C4-2B (cell line): Measurements from ENCODE around the gene CDH23.

Experiments
- H3K27ac ChIP-seq: fragments of 450-650 bp; 2 replicates; pipeline ENCODE4 v1.5.1; 2017
- ZFX ChIP-seq: fragments of 450-650 bp; IDR thresholded peaks from 2 replicates; pipeline ENCODE4 v1.6.1; 2017
- TF ChIP-seq, protein P1 (sequence below): fragments of 450-650 bp; conservative IDR thresholded peaks from 2 replicates; pipeline ENCODE4 v1.5.1; 2017; ENCODE audit warnings: mild to moderate bottlenecking

The CDH23 gene

DNA sequence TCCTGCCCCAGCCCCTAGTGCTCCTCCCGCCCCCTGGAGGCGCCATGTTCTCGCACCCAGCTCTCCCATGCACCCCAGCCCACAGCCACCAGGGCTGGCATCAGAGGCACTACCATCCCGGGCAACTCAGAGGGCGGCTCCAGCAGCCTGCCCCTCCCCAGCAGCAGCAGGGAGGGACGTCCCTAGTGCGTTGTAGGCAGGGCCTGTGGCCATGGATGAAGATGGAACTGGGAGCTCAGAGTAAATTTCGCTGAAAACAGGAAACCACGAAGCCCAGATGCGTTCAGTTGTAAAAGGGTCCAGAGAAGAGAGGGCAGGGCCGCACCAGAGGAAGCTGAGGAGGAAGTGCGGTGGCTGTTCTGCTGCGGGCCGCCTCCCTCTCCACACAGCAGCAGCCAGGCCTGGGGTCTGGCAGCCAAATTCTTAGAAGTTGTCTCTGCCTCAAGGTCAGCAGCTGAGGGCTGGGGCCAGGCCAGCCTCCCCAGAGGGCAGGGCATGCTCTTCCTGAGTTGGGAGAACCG lies 352.0 kb downstream of the CDH23 start:
- H3K27ac ChIP-seq = no peak overlapping the region
- TF ChIP-seq, protein P1, sequence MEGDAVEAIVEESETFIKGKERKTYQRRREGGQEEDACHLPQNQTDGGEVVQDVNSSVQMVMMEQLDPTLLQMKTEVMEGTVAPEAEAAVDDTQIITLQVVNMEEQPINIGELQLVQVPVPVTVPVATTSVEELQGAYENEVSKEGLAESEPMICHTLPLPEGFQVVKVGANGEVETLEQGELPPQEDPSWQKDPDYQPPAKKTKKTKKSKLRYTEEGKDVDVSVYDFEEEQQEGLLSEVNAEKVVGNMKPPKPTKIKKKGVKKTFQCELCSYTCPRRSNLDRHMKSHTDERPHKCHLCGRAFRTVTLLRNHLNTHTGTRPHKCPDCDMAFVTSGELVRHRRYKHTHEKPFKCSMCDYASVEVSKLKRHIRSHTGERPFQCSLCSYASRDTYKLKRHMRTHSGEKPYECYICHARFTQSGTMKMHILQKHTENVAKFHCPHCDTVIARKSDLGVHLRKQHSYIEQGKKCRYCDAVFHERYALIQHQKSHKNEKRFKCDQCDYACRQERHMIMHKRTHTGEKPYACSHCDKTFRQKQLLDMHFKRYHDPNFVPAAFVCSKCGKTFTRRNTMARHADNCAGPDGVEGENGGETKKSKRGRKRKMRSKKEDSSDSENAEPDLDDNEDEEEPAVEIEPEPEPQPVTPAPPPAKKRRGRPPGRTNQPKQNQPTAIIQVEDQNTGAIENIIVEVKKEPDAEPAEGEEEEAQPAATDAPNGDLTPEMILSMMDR = no peak
- TF ChIP-seq ZFX = no peak

DNA sequence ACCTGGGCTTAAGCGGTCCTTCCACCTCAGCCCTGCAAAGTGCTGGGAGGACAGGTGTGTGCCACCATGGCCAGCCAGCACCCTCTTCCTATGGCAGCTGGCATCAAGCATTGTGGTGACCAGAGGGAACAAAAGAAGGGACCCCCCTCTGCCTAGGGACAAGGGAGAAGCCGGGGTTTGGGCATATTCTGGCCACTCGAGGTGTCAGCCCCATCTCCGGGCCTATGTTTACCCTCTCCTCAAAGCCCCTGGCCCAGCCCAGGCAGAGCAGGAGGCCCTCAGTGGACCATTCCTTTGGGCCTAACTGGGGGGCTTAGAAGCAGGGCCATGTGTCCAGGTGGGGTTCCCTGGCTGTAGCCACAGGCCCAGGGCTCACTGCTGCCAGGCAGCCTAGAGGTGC lies 352.7 kb downstream of the CDH23 start:
- TF ChIP-seq, protein P1 = no peak
- TF ChIP-seq ZFX = no peak
- H3K27ac ChIP-seq = no peak overlapping the region

DNA sequence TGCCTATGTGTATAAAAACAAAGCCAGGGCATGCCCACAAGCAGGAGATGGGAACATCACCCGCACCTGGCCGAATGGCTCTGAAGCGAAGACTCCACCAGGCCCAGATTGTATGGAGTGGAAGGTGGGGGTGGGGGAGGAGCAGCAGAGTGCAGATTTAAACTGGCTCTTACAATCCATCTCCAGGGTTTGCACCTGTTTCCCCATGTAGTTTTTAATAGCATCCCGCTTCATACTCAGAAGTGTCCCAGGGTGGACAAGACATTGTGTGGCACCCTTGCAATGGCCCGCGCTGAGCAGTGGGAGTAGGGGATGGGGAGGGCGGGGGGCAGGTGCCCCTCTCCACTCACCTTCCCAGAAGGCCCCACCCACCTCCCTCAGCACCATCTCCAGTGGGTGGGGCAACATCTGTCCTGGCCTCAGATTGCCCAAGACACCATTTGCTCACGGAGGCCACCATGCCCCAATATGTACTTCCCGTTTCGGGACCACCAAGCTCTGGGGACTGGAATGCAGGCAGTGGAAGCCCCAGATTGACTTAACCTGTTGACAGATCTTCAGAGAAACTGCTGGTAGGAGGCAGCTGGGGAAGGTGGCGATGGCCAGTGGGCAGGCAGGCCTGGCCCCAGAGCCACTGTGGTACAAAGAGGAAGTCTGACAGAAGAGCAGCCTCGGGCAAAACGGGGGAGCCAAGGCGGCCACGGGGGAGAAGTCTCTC lies 353.6 kb downstream of the CDH23 start:
- H3K27ac ChIP-seq = no peak overlapping the region
- TF ChIP-seq, protein P1 = no peak
- no peak for TF ChIP-seq ZFX

DNA sequence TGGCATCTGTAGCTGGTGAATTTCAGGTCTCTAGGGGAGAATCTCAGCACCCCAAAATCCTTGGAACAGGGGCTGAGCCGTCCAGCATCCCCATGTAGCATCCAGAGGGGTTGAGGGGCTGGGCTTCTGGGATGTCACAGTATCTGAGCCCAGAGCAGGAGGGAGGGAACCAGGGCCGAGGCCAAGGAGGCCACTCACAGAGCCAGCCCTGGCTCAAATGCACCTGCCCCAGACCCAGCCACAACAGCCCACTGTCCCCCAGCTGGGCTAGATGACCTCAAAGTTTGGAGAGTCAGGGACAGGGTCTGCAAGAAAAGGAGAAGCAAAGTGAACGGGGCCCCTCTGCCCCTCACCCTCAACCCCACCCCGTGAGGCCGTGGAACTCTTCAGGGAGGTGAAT lies 354.3 kb downstream of the CDH23 start:
- H3K27ac ChIP-seq = no peak overlapping the region
- TF ChIP-seq, protein P1 = no peak
- no peak for TF ChIP-seq ZFX

DNA sequence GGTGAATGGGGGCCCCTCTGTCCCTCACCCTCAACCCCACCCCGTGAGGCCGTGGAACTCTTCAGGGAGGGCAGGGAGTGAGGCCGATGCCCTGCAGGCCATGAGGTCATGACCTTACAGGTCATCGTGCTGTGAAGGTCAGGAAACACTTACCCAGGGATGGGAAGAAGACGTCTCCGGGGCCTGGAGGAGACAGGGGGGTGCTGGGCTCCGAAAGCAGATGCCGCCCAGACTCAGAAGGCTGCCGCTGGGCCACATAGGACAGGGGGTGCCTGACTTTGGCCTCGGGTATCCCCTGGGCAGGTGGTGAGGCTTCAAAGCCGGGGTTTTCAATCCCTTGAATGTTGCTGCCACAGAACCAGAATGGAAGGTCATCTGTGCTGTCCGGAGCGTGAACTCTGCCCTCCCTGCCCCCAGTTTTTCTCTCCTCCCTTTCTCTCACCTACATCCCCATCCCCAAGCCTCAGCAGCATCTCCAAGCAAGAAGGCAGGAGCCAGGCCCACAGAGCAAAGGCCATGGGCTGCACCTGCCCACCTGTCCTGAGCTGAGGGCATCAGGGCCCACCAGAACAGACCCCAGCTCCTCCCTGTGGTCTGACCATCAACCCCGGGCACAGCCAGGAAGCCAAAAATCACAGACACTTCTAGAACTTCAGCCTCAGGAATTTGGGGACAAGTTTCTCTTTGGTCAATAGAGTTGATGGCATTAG lies 354.9 kb downstream of the CDH23 start:
- H3K27ac ChIP-seq = no peak overlapping the region
- TF ChIP-seq ZFX = no peak
- TF ChIP-seq, protein P1 = no peak

DNA sequence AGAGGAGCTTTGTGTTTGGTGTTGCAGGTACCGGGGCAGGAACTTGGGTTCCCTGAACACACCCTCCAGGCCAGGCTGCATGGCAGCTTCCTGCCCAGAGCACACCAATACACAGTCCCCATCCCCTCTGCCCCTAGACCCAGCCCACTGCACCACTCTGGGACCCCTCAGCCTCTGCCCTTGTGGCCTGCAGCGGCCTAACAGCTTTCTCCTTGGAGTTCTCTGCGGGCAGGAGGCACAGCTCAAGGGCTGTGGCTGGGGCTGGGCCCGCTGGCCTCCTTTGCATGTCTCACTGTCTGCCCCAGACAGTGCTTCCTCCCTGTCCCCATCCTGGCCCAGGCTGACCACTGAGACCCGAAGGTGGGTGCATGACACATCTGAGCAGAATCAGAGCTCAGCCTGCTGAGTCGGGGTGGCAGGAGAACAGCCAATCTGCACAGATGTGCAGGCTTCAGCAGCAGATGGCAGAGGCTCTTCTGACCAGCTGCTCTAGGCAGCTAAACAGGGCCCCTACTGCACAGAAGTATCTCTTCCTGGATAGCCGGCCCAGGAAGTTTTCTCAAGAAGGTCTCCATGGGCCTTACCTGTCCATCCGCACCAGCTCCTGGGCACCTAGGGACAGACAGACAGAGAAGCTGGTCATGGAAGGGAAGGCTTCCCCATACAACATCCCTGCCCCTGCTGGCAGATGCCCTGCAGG lies 355.8 kb downstream of the CDH23 start:
- TF ChIP-seq, protein P1 = no peak
- no peak for TF ChIP-seq ZFX
- H3K27ac ChIP-seq = no peak overlapping the region
